Measurements from ENCODE around the gene GRID1.
A peak's percentile ranks its signal among the peaks of the same experiment; 100 is the strongest.

GRID1 gene

DNA sequence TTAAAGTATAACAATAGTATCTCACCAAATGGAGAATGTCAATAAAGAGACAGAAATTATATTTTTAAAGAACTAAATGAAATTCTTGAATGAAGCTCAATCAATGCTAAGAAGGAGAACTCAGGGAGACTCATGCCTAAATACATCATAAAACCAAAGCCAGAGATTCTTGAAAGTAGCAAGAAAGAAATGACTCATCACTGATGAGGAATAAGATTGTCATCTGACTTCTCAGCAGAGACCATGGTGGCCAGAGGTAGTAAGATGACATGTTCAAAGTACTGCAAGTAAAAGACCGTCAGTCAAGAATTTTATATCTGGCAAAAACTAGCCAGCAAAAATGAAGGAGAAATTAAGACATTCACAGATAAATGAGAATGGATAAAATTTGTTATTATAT, 399.0 kb downstream of the GRID1 start:
- TF ChIP-seq, protein P1, sequence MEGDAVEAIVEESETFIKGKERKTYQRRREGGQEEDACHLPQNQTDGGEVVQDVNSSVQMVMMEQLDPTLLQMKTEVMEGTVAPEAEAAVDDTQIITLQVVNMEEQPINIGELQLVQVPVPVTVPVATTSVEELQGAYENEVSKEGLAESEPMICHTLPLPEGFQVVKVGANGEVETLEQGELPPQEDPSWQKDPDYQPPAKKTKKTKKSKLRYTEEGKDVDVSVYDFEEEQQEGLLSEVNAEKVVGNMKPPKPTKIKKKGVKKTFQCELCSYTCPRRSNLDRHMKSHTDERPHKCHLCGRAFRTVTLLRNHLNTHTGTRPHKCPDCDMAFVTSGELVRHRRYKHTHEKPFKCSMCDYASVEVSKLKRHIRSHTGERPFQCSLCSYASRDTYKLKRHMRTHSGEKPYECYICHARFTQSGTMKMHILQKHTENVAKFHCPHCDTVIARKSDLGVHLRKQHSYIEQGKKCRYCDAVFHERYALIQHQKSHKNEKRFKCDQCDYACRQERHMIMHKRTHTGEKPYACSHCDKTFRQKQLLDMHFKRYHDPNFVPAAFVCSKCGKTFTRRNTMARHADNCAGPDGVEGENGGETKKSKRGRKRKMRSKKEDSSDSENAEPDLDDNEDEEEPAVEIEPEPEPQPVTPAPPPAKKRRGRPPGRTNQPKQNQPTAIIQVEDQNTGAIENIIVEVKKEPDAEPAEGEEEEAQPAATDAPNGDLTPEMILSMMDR (IDR thresholded peaks at IDR 0.05; ENCODE audit: low read depth, low read length): no peak
- H3K4me3 ChIP-seq (replicated peaks in 1 of 2; ENCODE audit: low read depth in 2 of 2, low read length in 2 of 2): no peak overlapping the region
- peak in 1 of 2 donors; percentile 0 for DNase-seq (ENCODE audit: low read depth in 2 of 2)

DNA sequence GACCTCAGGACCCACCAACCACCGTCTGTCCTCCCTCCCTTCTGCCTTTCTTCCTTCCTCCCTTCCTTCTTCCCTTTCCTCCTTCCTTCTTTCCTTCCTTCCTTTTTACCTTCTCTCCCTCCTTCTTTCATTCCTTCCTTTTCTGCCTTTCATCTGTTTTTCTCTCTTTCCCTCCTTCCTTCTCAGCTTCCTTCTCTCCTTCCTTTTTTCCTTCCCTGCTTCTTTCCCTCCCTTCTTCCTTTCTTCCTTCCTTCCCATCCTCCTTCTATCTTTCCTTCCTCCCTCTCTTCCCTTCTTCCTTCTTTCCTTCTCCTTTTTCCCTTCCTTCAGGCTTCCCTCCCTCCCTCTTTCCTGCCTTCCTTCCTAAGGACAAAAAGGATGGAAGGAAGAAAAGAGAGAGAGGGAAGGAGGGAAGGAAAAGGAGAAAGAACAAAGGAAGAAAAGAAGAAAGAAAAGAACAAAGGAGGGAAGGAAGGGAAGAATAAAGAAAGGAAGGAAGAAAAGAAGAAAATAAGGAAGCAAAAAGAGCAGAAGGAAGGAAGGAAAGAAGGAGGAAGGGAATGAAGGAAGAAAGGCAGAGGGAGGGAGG, 405.0 kb downstream of the GRID1 start:
- TF ChIP-seq, protein P1 (IDR thresholded peaks at IDR 0.05; ENCODE audit: low read depth, low read length): no peak
- no peak for DNase-seq (ENCODE audit: low read depth in 2 of 2)

DNA sequence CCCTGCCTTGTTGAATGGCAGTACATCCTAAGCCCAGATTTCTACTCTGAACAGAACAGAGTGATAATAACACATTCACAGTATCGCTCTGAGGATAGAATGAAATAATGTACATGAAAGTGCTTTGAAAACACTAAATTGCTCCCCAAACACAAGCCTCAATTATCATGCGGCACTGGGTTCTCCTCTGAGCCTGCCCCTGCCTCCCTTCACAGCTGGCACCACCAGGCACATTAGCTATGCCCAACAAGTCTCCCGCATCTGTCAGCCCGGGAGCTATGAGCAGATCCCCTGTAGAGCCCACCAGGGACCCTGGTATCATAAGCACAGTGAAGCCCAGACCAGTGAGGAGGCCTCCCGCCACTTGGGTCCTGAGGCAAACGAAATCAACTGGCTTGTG, 405.5 kb downstream of the GRID1 start:
- no peak overlapping the region for H3K4me3 ChIP-seq (replicated peaks in 1 of 2; ENCODE audit: low read depth in 2 of 2, low read length in 2 of 2)
- DNase-seq (ENCODE audit: low read depth in 2 of 2): no peak
- TF ChIP-seq, protein P1 (IDR thresholded peaks at IDR 0.05; ENCODE audit: low read depth, low read length): no peak

More for the DNA sequence above, 405.0 kb downstream of the GRID1 start:
- H3K4me3 ChIP-seq (replicated peaks in 1 of 2; ENCODE audit: low read depth in 2 of 2, low read length in 2 of 2): no peak overlapping the region

DNA sequence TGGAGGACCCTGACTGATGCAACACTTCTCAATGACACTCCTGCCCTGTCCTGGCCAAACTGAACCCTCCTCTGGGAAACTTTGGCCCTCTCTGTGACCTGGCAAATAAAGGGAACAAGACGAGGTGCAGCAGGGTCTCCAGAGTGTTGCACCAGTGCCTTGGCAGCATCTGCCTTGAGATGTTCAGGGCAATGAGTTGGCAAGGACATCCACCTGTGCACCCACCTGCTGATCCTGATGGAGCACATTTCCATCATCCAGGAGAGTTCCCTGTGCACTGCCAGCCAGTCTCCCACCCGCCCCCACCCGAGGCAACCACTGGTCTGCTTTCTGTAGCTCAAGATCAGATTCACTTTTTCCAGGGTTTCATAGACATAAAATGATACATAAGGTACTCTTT, 407.4 kb downstream of the GRID1 start:
- no peak overlapping the region for H3K4me3 ChIP-seq (replicated peaks in 1 of 2; ENCODE audit: low read depth in 2 of 2, low read length in 2 of 2)
- TF ChIP-seq, protein P1 (IDR thresholded peaks at IDR 0.05; ENCODE audit: low read depth, low read length): no peak
- no peak for DNase-seq (ENCODE audit: low read depth in 2 of 2)

DNA sequence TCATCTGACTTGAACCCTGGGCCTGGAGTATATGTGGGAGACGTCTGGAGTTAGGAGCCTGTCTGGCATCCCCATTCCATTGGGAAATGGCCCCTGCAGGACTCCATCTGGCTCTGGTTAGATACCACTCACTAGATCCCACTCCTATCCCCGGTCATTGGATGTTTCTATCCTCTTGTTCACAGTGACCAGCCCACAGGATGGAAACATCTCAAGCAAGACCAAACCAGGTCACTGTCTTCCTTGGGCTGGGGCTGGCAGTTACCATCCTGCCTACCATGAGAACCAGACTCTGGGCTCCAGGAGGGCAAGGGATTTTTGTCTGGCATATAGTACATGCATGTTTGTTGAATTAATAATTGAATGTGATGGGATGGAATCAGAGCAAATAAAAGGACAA, 415.7 kb downstream of the GRID1 start:
- H3K4me3 ChIP-seq (replicated peaks in 1 of 2; ENCODE audit: low read depth in 2 of 2, low read length in 2 of 2): no peak overlapping the region
- TF ChIP-seq, protein P1 (IDR thresholded peaks at IDR 0.05; ENCODE audit: low read depth, low read length): no peak
- DNase-seq (ENCODE audit: low read depth in 2 of 2): no peak

DNA sequence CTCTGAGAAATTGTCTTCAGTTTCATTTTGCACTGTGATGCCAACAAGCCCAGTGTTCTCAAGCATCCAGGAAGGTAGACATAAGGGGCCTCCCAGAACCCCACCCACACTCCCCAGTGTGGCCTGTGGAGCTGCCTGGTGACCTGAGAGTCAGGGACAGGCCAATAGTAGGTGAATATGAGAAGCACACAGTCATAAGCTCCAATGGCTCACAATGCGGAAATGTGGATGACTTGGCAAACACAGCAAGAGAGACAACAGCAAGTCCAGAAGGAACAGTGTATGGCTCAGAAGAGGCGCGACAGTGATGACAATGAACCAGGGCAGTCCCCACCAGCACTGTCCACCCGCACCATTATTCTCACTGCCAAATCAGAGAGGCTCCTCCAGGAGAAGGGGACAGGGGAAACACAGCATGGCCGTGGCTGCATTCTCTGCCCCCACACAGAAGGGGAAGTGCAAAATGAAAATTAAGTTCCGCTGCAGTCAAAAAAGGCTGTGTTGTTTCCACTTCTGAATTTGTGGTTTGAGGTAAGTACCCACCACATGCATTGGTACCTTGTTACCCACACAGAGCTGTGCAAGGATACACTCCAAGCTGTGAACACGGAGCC, 419.8 kb downstream of the GRID1 start:
- TF ChIP-seq, protein P1 (IDR thresholded peaks at IDR 0.05; ENCODE audit: low read depth, low read length): no peak
- DNase-seq (ENCODE audit: low read depth in 2 of 2): no peak
- H3K4me3 ChIP-seq (replicated peaks in 1 of 2; ENCODE audit: low read depth in 2 of 2, low read length in 2 of 2): no peak overlapping the region
